Endothelial cell of umbilical vein (primary cell): ENCODE measurements around the gene HNRNPCL1. TPM values are rescaled to one million over a fixed set of nuclear protein-coding genes. Genes with fewer than 3 reads are reported as not detected.
"Not testable (repeated sequence)": the region's sequence is repeated elsewhere in the genome, so short reads cannot be mapped to it uniquely, and the experiment has no call there.

Experiments
- Bru-seq: library from RNA; stranded (reverse); fragments of 400-500 nt; gene quantifications from one replicate; lab custom pipeline; 2021; lab: Mats Ljungman, UMichigan
- BruChase-seq, 2 experiments: library from RNA; stranded (reverse); fragments of 400-500 nt; gene quantifications; one replicate each; lab custom pipeline; 2021; lab: Mats Ljungman, UMichigan
- BruUV-seq: library from RNA; stranded (reverse); fragments of 400-500 nt; replicated peaks from 2 replicates; lab custom pipeline; 2021; lab: Mats Ljungman, UMichigan
- CTCF ChIA-PET: fragments of 300-600, 350-600 bp; sonication (Branson Sonifier 250); formaldehyde crosslinking; loops from one replicate; lab custom pipeline; 2021; ENCODE audit warnings: antibody characterized with exemption, inconsistent platforms; lab: Charles Lee
- POLR2A ChIA-PET: fragments of 300-600, 350-600 bp; sonication (Branson Sonifier 250); formaldehyde crosslinking; loops from one replicate; lab custom pipeline; 2021; ENCODE audit warnings: antibody characterized with exemption, inconsistent platforms; lab: Charles Lee
- DNase-seq: peaks from one replicate; pipeline ENCODE4 v3.0.0-alpha.2; 2011; ENCODE audit warnings: low read depth, low spot score
- FAIRE-seq: peaks from 2 replicates; lab custom pipeline; 2011; peaks lifted over from hg19 to GRCh38; lab: Jason Lieb, UNC
- H2AFZ ChIP-seq: 2 replicates; pipeline ENCODE4 v1.6.0; 2012; ENCODE audit warnings: low read depth, low read length, control low read depth, inconsistent platforms
- H3K27ac ChIP-seq: 2 replicates; pipeline ENCODE4 v1.5.1; 2011; ENCODE audit warnings: low read depth, mild to moderate bottlenecking, control low read depth, low read length, moderate library complexity; ENCODE audit not compliant: insufficient read depth
- H3K27me3 ChIP-seq, 2 experiments: 2 replicates each; pipeline versions ENCODE4 v1.6.0 to v1.6.1; 2011; ENCODE audit warnings: low read length in 2 of 2, mixed read lengths in 1 of 2; ENCODE audit not compliant: control insufficient read depth in 2 of 2, insufficient read depth in 2 of 2
- H3K36me3 ChIP-seq, 2 experiments: 2 replicates in 1 of 2; 3 replicates in 1 of 2; pipeline ENCODE4 v1.5.1; 2011; ENCODE audit warnings: low read length in 2 of 2, mild to moderate bottlenecking in 1 of 2, moderate library complexity in 1 of 2; ENCODE audit not compliant: control insufficient read depth in 2 of 2, insufficient read depth in 2 of 2; ENCODE audit errors: extremely low read depth in 1 of 2
- H3K4me1 ChIP-seq: 3 replicates; pipeline ENCODE4 v1.5.1; 2011; ENCODE audit warnings: mild to moderate bottlenecking, low read length; ENCODE audit not compliant: control insufficient read depth, insufficient read depth; ENCODE audit errors: extremely low read depth
- H3K4me2 ChIP-seq: 2 replicates; pipeline ENCODE4 v1.6.1; 2011; ENCODE audit warnings: low read length, control low read depth, mixed read lengths; ENCODE audit not compliant: insufficient read depth
- H3K4me3 ChIP-seq, 3 experiments: fragments of 200-600 bp in 1 of 3; sonication (generic), shearing (Covaris generic) in 1 of 3; replicated peaks in 1 of 3; 2 replicates each; pipeline ENCODE4 v1.5.1; 2011 to 2016; ENCODE audit warnings: control low read depth in 3 of 3, low read length in 3 of 3, mild to moderate bottlenecking in 2 of 3, inconsistent platforms in 1 of 3, low read depth in 1 of 3, moderate library complexity in 1 of 3; ENCODE audit not compliant: insufficient read depth in 1 of 3
- H3K79me2 ChIP-seq: 2 replicates; pipeline ENCODE4 v1.6.0; 2012; ENCODE audit warnings: low read length, inconsistent platforms; ENCODE audit not compliant: control insufficient read depth, insufficient read depth
- H3K9ac ChIP-seq: replicated peaks from 2 replicates; pipeline ENCODE3; 2011; ENCODE audit warnings: low read length, control low read depth; ENCODE audit not compliant: insufficient read depth; ENCODE audit errors: extremely low read depth
- H3K9me1 ChIP-seq: replicated peaks from 3 replicates; pipeline ENCODE4 v1.6.0; 2011; ENCODE audit warnings: mild to moderate bottlenecking, low read length; ENCODE audit not compliant: control insufficient read depth, insufficient read depth; ENCODE audit errors: extremely low read depth
- H3K9me3 ChIP-seq: replicated peaks from 2 replicates; pipeline ENCODE4 v1.5.1; 2012; ENCODE audit warnings: low read length, inconsistent platforms; ENCODE audit not compliant: control insufficient read depth, insufficient read depth
- H4K20me1 ChIP-seq: replicated peaks from 2 replicates; pipeline ENCODE3; 2011; ENCODE audit warnings: mild to moderate bottlenecking, low read length; ENCODE audit not compliant: control insufficient read depth, insufficient read depth; ENCODE audit errors: extremely low read depth
- dilution Hi-C: fragments of 300-500 bp; cut with MboI; formaldehyde crosslinking; loops from one replicate; pipeline ENCODE4 v1.15.0; 2019; ENCODE audit warnings: low sequenced_read_pairs; ENCODE audit not compliant: extremely low pct_ligation_motif_present
- intact Hi-C: fragments of 100-400 bp; cut with micrococcal nuclease; formaldehyde crosslinking; loops from one replicate; pipeline ENCODE4 v1.10.0; 2022
- long read RNA-seq: library from polyadenylated mRNA; stranded (forward); transcript quantifications from one replicate; pipeline ENCODE4 v2.0.0, GENCODE V29; 2021
- polyA minus RNA-seq, 3 experiments: library from RNA; depleted of rRNA, polyadenylated mRNA; stranded (reverse); fragments of >200 nt; gene quantifications; 1 replicate in 1 of 3; 2 replicates in 2 of 3; pipeline ENCODE4 v1.2.3, GENCODE V29; 2011
- polyA plus RNA-seq, 4 experiments: library from polyadenylated mRNA; depleted of rRNA in 3 of 4; stranded (reverse) in 3 of 4; unstranded in 1 of 4; fragments of >200 nt; gene quantifications; 2 replicates each; pipeline versions ENCODE4 v1.2.1 to v1.2.3, GENCODE V29; 2011 to 2012; ENCODE audit warnings: missing spikeins in 1 of 4
- total RNA-seq: library from RNA; stranded (reverse); gene quantifications from 2 replicates; pipeline ENCODE4 v1.2.3, GENCODE V29; 2021

Gene HNRNPCL1
- total RNA-seq (not detected in 2 replicates), polyA plus RNA-seq (not detected in 2 replicates), polyA minus RNA-seq (not detected in 2 replicates), Bru-seq, nascent RNA (not detected), BruChase-seq, experiment 1, labeled RNA remaining after a 6-hour chase (not detected), BruChase-seq, experiment 2, labeled RNA remaining after a 2-hour chase (not detected)
- not detected in 2 replicates for polyA plus RNA-seq (2011; cell fraction: cytosol; rRNA removed)
- polyA plus RNA-seq (2011; cell fraction: nucleus; rRNA removed): not detected in 2 replicates
- not detected in 2 replicates for polyA plus RNA-seq (2012)
- polyA minus RNA-seq (2011; cell fraction: cytosol; rRNA and poly(A)+ RNA removed): not detected
- not detected in 2 replicates for polyA minus RNA-seq (2011; cell fraction: nucleus; rRNA and poly(A)+ RNA removed)
- long read RNA-seq: 0 reads

- POLR2A ChIA-PET, H3K9me3 ChIP-seq, H3K9me1 ChIP-seq, DNase-seq, H3K79me2 ChIP-seq, H2AFZ ChIP-seq, CTCF ChIA-PET, H3K4me3 ChIP-seq, H3K27me3 ChIP-seq, intact Hi-C loops, BruUV-seq, H3K9ac ChIP-seq, H3K4me2 ChIP-seq, FAIRE-seq, H3K27ac ChIP-seq, H3K36me3 ChIP-seq, dilution Hi-C loops, H4K20me1 ChIP-seq, H3K4me1 ChIP-seq: not testable (repeated sequence)
Observed at GRCh38 chr1:12848620-12849019, at the start of gene HNRNPCL1. Gene HNRNPCL1 (minus strand): TSS chr1:12848720. CDS start chr1:12848289, 431 bp downstream.

GRCh38 chr1:12898170-12898569 is 49.6 kb upstream of the HNRNPCL1 start, which contains the start of gene PRAMEF10:
Gene PRAMEF10 (minus strand): TSS chr1:12898270. CDS start chr1:12895847, 2,423 bp downstream.
- POLR2A ChIA-PET, H3K27ac ChIP-seq, H2AFZ ChIP-seq, H3K4me2 ChIP-seq, H3K9ac ChIP-seq, FAIRE-seq, DNase-seq, H3K4me1 ChIP-seq, H3K4me3 ChIP-seq, H4K20me1 ChIP-seq, H3K36me3 ChIP-seq, H3K27me3 ChIP-seq, dilution Hi-C loops, CTCF ChIA-PET, H3K9me1 ChIP-seq, intact Hi-C loops, H3K79me2 ChIP-seq, BruUV-seq, H3K9me3 ChIP-seq: not testable (repeated sequence)

DNA sequence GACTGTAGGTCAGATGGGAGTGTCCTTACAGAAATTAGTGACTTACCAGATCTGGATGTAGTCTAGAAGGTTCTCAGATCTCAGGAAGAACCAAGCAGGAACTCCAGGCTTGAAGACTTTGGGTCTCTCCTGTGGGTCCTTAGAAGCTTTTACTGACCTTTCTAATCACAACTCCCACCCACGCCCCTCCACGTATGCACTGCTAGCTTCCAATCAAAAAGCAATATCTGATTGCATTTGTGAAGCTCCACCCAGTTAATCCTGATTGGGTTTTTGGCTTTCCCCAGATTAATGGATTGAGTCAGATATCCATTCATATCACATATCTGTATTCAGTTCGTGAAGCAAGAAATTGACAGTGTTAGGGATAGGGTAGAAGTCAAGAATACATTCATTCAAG is 37.6 kb upstream of the HNRNPCL1 start, which contains the start of gene PRAMEF4:
TSS of gene PRAMEF4 (minus strand) at position 101 of the 400 bp plus-strand sequence. CDS start 2,807 bp downstream, outside the sequence.
- H3K4me3 ChIP-seq, dilution Hi-C loops, H3K9ac ChIP-seq, CTCF ChIA-PET, H3K4me1 ChIP-seq, H3K9me3 ChIP-seq, H3K4me2 ChIP-seq, DNase-seq, H3K9me1 ChIP-seq, H3K27ac ChIP-seq, FAIRE-seq, intact Hi-C loops, H3K27me3 ChIP-seq, POLR2A ChIA-PET, H4K20me1 ChIP-seq, H3K79me2 ChIP-seq, H2AFZ ChIP-seq, BruUV-seq, H3K36me3 ChIP-seq: not testable (repeated sequence)

GRCh38 chr1:12878453-12878852 is 29.9 kb upstream of the HNRNPCL1 start:
- dilution Hi-C loops, H3K36me3 ChIP-seq, H3K4me3 ChIP-seq, H3K9me1 ChIP-seq, H3K27me3 ChIP-seq, H3K27ac ChIP-seq, BruUV-seq, H3K79me2 ChIP-seq, H3K9ac ChIP-seq, intact Hi-C loops, POLR2A ChIA-PET, FAIRE-seq, DNase-seq, H3K4me1 ChIP-seq, H3K4me2 ChIP-seq, CTCF ChIA-PET, H4K20me1 ChIP-seq, H2AFZ ChIP-seq, H3K9me3 ChIP-seq: not testable (repeated sequence)
